Measurements from ENCODE around the gene PPP1CA.
"Not testable (repeated sequence)": the region's sequence is repeated elsewhere in the genome, so short reads cannot be mapped to it uniquely, and the experiment has no call there.

Gene PPP1CA

GRCh38 chr11:67434395-67434881 lies 32.8 kb upstream of the PPP1CA start:
- no peak for DNase-seq (ENCODE audit: low read depth)

- DNase-seq (ENCODE audit: low read depth) = no peak
These were observed 32.1 kb upstream of the PPP1CA start for GRCh38 chr11:67433536-67434394.

- DNase-seq (ENCODE audit: low read depth) = no peak
These were observed 31.1 kb upstream of the PPP1CA start for GRCh38 chr11:67432655-67433349.

GRCh38 chr11:67431346-67432249 lies 29.9 kb upstream of the PPP1CA start:
- no peak for DNase-seq (ENCODE audit: low read depth)

GRCh38 chr11:67429722-67430121 lies 28.1 kb upstream of the PPP1CA start:
- DNase-seq (ENCODE audit: low read depth) = no peak

GRCh38 chr11:67429038-67429668 lies 27.5 kb upstream of the PPP1CA start:
- no peak for DNase-seq (ENCODE audit: low read depth)

GRCh38 chr11:67428052-67429001 lies 26.7 kb upstream of the PPP1CA start, which contains the start of gene RPS6KB2:
Gene RPS6KB2, plus strand, starts transcription at chr11:67428494. Its CDS starts 52 bp downstream, at chr11:67428546.
- DNase-seq (ENCODE audit: low read depth) = peak; percentile 95

- DNase-seq (ENCODE audit: low read depth) = not testable (repeated sequence)
These were observed 25.8 kb upstream of the PPP1CA start for GRCh38 chr11:67427364-67427859.

GRCh38 chr11:67423891-67424613 lies 22.4 kb upstream of the PPP1CA start:
- no peak for DNase-seq (ENCODE audit: low read depth)

- no peak for DNase-seq (ENCODE audit: low read depth)
These were observed 21.8 kb upstream of the PPP1CA start for GRCh38 chr11:67423466-67423865.

GRCh38 chr11:67422891-67423290 lies 21.2 kb upstream of the PPP1CA start:
- DNase-seq (ENCODE audit: low read depth) = no peak

GRCh38 chr11:67421430-67422031 lies 19.9 kb upstream of the PPP1CA start:
- DNase-seq (ENCODE audit: low read depth) = no peak

GRCh38 chr11:67420646-67421429 lies 19.2 kb upstream of the PPP1CA start:
- DNase-seq (ENCODE audit: low read depth) = peak; percentile 74

- DNase-seq (ENCODE audit: low read depth) = no peak
These were observed 18.5 kb upstream of the PPP1CA start for GRCh38 chr11:67420147-67420645.

- DNase-seq (ENCODE audit: low read depth) = no peak
These were observed 17.8 kb upstream of the PPP1CA start for GRCh38 chr11:67419325-67420049.

- DNase-seq (ENCODE audit: low read depth) = no peak
These were observed 17.0 kb upstream of the PPP1CA start for GRCh38 chr11:67418476-67419281.

Data from fibroblast of the conjunctiva (primary cell).